Measurements from ENCODE around the gene HTRA2.

Gene HTRA2

GRCh38 chr2:74514368-74515270 is 15.1 kb upstream of the HTRA2 start, which contains the start of gene TLX2:
Gene TLX2, plus strand, starts transcription at chr2:74514450. Its CDS starts 357 bp downstream, at chr2:74514807.
- Histone ChIP-seq H3K27ac (ENCODE audit: low read depth, low read length, poor library complexity, severe bottlenecking) (no peak within 1 kb of the TSS), H3F3A (ENCODE audit: insufficient read depth, low read length) (no peaks in the 10 kb centered on the region), H3K9me3 (ENCODE audit: low read length) (no peaks in the 10 kb centered on the region), H3K4me3 (ENCODE audit: low read depth, low read length, poor library complexity, severe bottlenecking) (peak within 1 kb of the TSS; percentile 43), H3K79me2 (ENCODE audit: insufficient read depth, low read length) (no peaks in the 10 kb centered on the region), H3K9ac (ENCODE audit: low read length) (no peak within 1 kb of the TSS), H3K4me1 (ENCODE audit: insufficient read depth, low read length, severe bottlenecking) (peaks cover 10% of the 10 kb centered on the region), H3K36me3 (ENCODE audit: insufficient read depth, low read length) (no peaks in the 10 kb centered on the region), H4K20me1 (ENCODE audit: insufficient read depth, low read length) (no peaks in the 10 kb centered on the region), H3K9me2 (ENCODE audit: low read depth, low read length) (no peaks in the 10 kb centered on the region), H3K4me2 (ENCODE audit: low read length) (peak within 1 kb of the TSS; percentile 11; the same call in 1 of the 2 replicates), H2AFZ (ENCODE audit: low read length) (no peak within 1 kb of the TSS), H3K27me3 (ENCODE audit: insufficient read depth, low read length) (peaks cover 7% of the 10 kb centered on the region; the same call in 1 of the 2 replicates)
- TF ChIP-seq EZH2 (IDR thresholded peaks at IDR 0.05; ENCODE audit: borderline replicate concordance, low read length) (no peak), CTCF (IDR thresholded peaks at IDR 0.05; ENCODE audit: low read length) (no peak)

GRCh38 chr2:74515271-74515980 is 14.3 kb upstream of the HTRA2 start:
- Histone ChIP-seq H3F3A (ENCODE audit: insufficient read depth, low read length) (no peaks in the 10 kb centered on the region), H3K79me2 (ENCODE audit: insufficient read depth, low read length) (no peaks in the 10 kb centered on the region), H3K9me2 (ENCODE audit: low read depth, low read length) (no peaks in the 10 kb centered on the region), H3K4me1 (ENCODE audit: insufficient read depth, low read length, severe bottlenecking) (peaks cover 10% of the 10 kb centered on the region), H3K9me3 (ENCODE audit: low read length) (no peaks in the 10 kb centered on the region), H3K9ac (ENCODE audit: low read length) (no peak overlapping the region; the same call in 1 of the 2 replicates), H2AFZ (ENCODE audit: low read length) (no peak overlapping the region), H4K20me1 (ENCODE audit: insufficient read depth, low read length) (no peaks in the 10 kb centered on the region), H3K27me3 (ENCODE audit: insufficient read depth, low read length) (peaks cover 7% of the 10 kb centered on the region; the same call in 1 of the 2 replicates), H3K4me3 (ENCODE audit: low read depth, low read length, poor library complexity, severe bottlenecking) (peak overlapping the region; percentile 43), H3K36me3 (ENCODE audit: insufficient read depth, low read length) (no peaks in the 10 kb centered on the region), H3K4me2 (ENCODE audit: low read length) (peak overlapping the region; percentile 54), H3K27ac (ENCODE audit: low read depth, low read length, poor library complexity, severe bottlenecking) (no peak overlapping the region)
- TF ChIP-seq EZH2 (IDR thresholded peaks at IDR 0.05; ENCODE audit: borderline replicate concordance, low read length) (no peak), CTCF (IDR thresholded peaks at IDR 0.05; ENCODE audit: low read length) (no peak)

GRCh38 chr2:74515981-74516633 is 13.6 kb upstream of the HTRA2 start:
- Histone ChIP-seq H3K9ac (ENCODE audit: low read length) (no peak overlapping the region; the same call in 1 of the 2 replicates), H3K79me2 (ENCODE audit: insufficient read depth, low read length) (no peaks in the 10 kb centered on the region), H3K4me1 (ENCODE audit: insufficient read depth, low read length, severe bottlenecking) (peaks cover 10% of the 10 kb centered on the region), H3K9me3 (ENCODE audit: low read length) (no peaks in the 10 kb centered on the region), H3K27me3 (ENCODE audit: insufficient read depth, low read length) (peaks cover 7% of the 10 kb centered on the region; the same call in 1 of the 2 replicates), H3F3A (ENCODE audit: insufficient read depth, low read length) (no peaks in the 10 kb centered on the region), H3K4me2 (ENCODE audit: low read length) (peak overlapping the region; percentile 54), H2AFZ (ENCODE audit: low read length) (no peak overlapping the region), H3K4me3 (ENCODE audit: low read depth, low read length, poor library complexity, severe bottlenecking) (peak overlapping the region; percentile 43), H3K9me2 (ENCODE audit: low read depth, low read length) (no peaks in the 10 kb centered on the region), H4K20me1 (ENCODE audit: insufficient read depth, low read length) (no peaks in the 10 kb centered on the region), H3K27ac (ENCODE audit: low read depth, low read length, poor library complexity, severe bottlenecking) (no peak overlapping the region), H3K36me3 (ENCODE audit: insufficient read depth, low read length) (no peaks in the 10 kb centered on the region)
- TF ChIP-seq CTCF (IDR thresholded peaks at IDR 0.05; ENCODE audit: low read length) = no peak
- TF ChIP-seq EZH2 (IDR thresholded peaks at IDR 0.05; ENCODE audit: borderline replicate concordance, low read length) = no peak

Data from OCI-LY1 (cell line).